Measurements from ENCODE around the gene RIMKLB. TPM values are rescaled to one million over a fixed set of nuclear protein-coding genes. Genes with fewer than 3 reads are reported as not detected.
A peak's percentile ranks its signal among the peaks of the same experiment; 100 is the strongest.
"Not testable (repeated sequence)": the region's sequence is repeated elsewhere in the genome, so short reads cannot be mapped to it uniquely, and the experiment has no call there.

RIMKLB gene
- total and polyA plus RNA-seq, 4 experiments from 2014 or later = 2.9 to 27.3 (median 13.9) TPM

- H3K27ac Mint-ChIP-seq = no peak overlapping the region
- H3K4me3 Mint-ChIP-seq = no peak overlapping the region
- Histone ChIP-seq H3K9me3 (ENCODE audit: control insufficient read depth in 1 of 2, low read length in 2 of 2) (no peaks in the 10 kb centered on the region), H3K27ac (ENCODE audit: low read depth, low read length) (no peak overlapping the region), H3K4me1 (ENCODE audit: insufficient read depth, low read length) (no peaks in the 10 kb centered on the region), H3K27me3 (ENCODE audit: insufficient read depth, low read length) (no peaks in the 10 kb centered on the region), H3K36me3 (ENCODE audit: insufficient read depth, low read length) (no peaks in the 10 kb centered on the region), H3K4me3 (ENCODE audit: low read length in 2 of 2) (no peak overlapping the region)
- peaks cover 0 to 1% (median 0%) of the 10 kb centered on the region in 4 donors for H3K4me1 Mint-ChIP-seq
- CTCF ChIA-PET (ENCODE audit: partially characterized antibody) = no interaction called here
- H3K27me3 Mint-ChIP-seq = no peaks in the 10 kb centered on the region
- POLR2A ChIA-PET (ENCODE audit: partially characterized antibody) = no interaction called here
- intact Hi-C loops (cut with micrococcal nuclease) = no loop called here
- no peaks in the 10 kb centered on the region for H3K9me3 Mint-ChIP-seq
- peaks cover 6 to 8% of the 10 kb centered on the region in 2 donors for H3K36me3 Mint-ChIP-seq
- DNase-seq = no peak
Measured at GRCh38 chr12:8780389-8780788, 82.6 kb downstream of the RIMKLB start.

- H3K4me3 Mint-ChIP-seq = no peak overlapping the region
- Histone ChIP-seq H3K4me1 (ENCODE audit: insufficient read depth, low read length) (no peaks in the 10 kb centered on the region), H3K4me3 (ENCODE audit: low read length in 2 of 2) (no peak overlapping the region), H3K9me3 (ENCODE audit: control insufficient read depth in 1 of 2, low read length in 2 of 2) (no peaks in the 10 kb centered on the region), H3K27ac (ENCODE audit: low read depth, low read length) (no peak overlapping the region), H3K36me3 (ENCODE audit: insufficient read depth, low read length) (no peaks in the 10 kb centered on the region), H3K27me3 (ENCODE audit: insufficient read depth, low read length) (no peaks in the 10 kb centered on the region)
- peaks cover 6 to 8% of the 10 kb centered on the region in 2 donors for H3K36me3 Mint-ChIP-seq
- no peaks in the 10 kb centered on the region for H3K27me3 Mint-ChIP-seq
- intact Hi-C loops (cut with micrococcal nuclease) = no loop called here
- H3K27ac Mint-ChIP-seq = peak overlapping the region in 1 of 7 donors; percentile 3
- H3K9me3 Mint-ChIP-seq = no peaks in the 10 kb centered on the region
- H3K4me1 Mint-ChIP-seq = peaks cover 0 to 1% (median 0%) of the 10 kb centered on the region in 4 donors
- no peak for DNase-seq
- POLR2A ChIA-PET (ENCODE audit: partially characterized antibody) = no interaction called here
- CTCF ChIA-PET (ENCODE audit: partially characterized antibody) = interaction anchor here (0.5 kb wide), 1 partner anchor 1028 kb away, joined by 3 read pairs; no protein-coding TSS in a partner anchor
Measured at GRCh38 chr12:8781381-8782127, 83.8 kb downstream of the RIMKLB start.

- H3K27ac ChIP-seq (ENCODE audit: low read depth, low read length) = no peak overlapping the region
- no peaks in the 10 kb centered on the region for H3K27me3 ChIP-seq (ENCODE audit: insufficient read depth, low read length)
- DNase-seq = no peak
- H3K27me3 Mint-ChIP-seq = no peaks in the 10 kb centered on the region
- CTCF ChIA-PET (ENCODE audit: partially characterized antibody) = interaction anchor here (1.0 kb wide), 1 partner anchor 23 kb away, joined by 3 read pairs; no protein-coding TSS in a partner anchor
- no peaks in the 10 kb centered on the region for H3K4me1 Mint-ChIP-seq
- H3K4me1 ChIP-seq (ENCODE audit: insufficient read depth, low read length) = no peaks in the 10 kb centered on the region
- H3K36me3 ChIP-seq (ENCODE audit: insufficient read depth, low read length) = no peaks in the 10 kb centered on the region
- H3K4me3 ChIP-seq (ENCODE audit: low read length in 2 of 2) = no peak overlapping the region
- H3K27ac Mint-ChIP-seq = peak overlapping the region in 2 of 7 donors; percentile 25 to 48
- H3K9me3 Mint-ChIP-seq = no peaks in the 10 kb centered on the region
- POLR2A ChIA-PET (ENCODE audit: partially characterized antibody) = no interaction called here
- peaks cover 4 to 6% of the 10 kb centered on the region in 2 donors for H3K36me3 Mint-ChIP-seq
- no peak overlapping the region for H3K4me3 Mint-ChIP-seq
- intact Hi-C loops (cut with micrococcal nuclease) = no loop called here
- H3K9me3 ChIP-seq (ENCODE audit: control insufficient read depth in 1 of 2, low read length in 2 of 2) = no peaks in the 10 kb centered on the region
Measured at GRCh38 chr12:8784290-8784888, 86.6 kb downstream of the RIMKLB start.

- DNase-seq = no peak
- Histone ChIP-seq H3K27ac (ENCODE audit: low read depth, low read length) (no peak overlapping the region), H3K36me3 (ENCODE audit: insufficient read depth, low read length) (no peaks in the 10 kb centered on the region), H3K4me1 (ENCODE audit: insufficient read depth, low read length) (no peaks in the 10 kb centered on the region), H3K9me3 (ENCODE audit: control insufficient read depth in 1 of 2, low read length in 2 of 2) (no peaks in the 10 kb centered on the region), H3K4me3 (ENCODE audit: low read length in 2 of 2) (no peak overlapping the region), H3K27me3 (ENCODE audit: insufficient read depth, low read length) (no peaks in the 10 kb centered on the region)
- POLR2A ChIA-PET (ENCODE audit: partially characterized antibody) = no interaction called here
- peak overlapping the region in 1 of 8 donors; percentile 35 for H3K4me3 Mint-ChIP-seq
- H3K36me3 Mint-ChIP-seq = peaks cover 4 to 6% of the 10 kb centered on the region in 2 donors
- H3K27me3 Mint-ChIP-seq = no peaks in the 10 kb centered on the region
- intact Hi-C loops (cut with micrococcal nuclease) = no loop called here
- no peaks in the 10 kb centered on the region for H3K4me1 Mint-ChIP-seq
- CTCF ChIA-PET (ENCODE audit: partially characterized antibody) = no interaction called here
- no peaks in the 10 kb centered on the region for H3K9me3 Mint-ChIP-seq
- no peak overlapping the region for H3K27ac Mint-ChIP-seq
Measured at GRCh38 chr12:8785499-8785898, 87.7 kb downstream of the RIMKLB start.

- H3K36me3 ChIP-seq (ENCODE audit: insufficient read depth, low read length); H3K4me1 Mint-ChIP-seq; H3K9me3 ChIP-seq (ENCODE audit: control insufficient read depth in 1 of 2, low read length in 2 of 2); H3K27me3 ChIP-seq (ENCODE audit: insufficient read depth, low read length); intact Hi-C loops (cut with micrococcal nuclease); POLR2A ChIA-PET (ENCODE audit: partially characterized antibody); H3K4me3 Mint-ChIP-seq; H3K9me3 Mint-ChIP-seq; H3K4me3 ChIP-seq (ENCODE audit: low read length in 2 of 2); H3K27me3 Mint-ChIP-seq; CTCF ChIA-PET (ENCODE audit: partially characterized antibody); H3K27ac Mint-ChIP-seq; DNase-seq; H3K4me1 ChIP-seq (ENCODE audit: insufficient read depth, low read length); H3K27ac ChIP-seq (ENCODE audit: low read depth, low read length); H3K36me3 Mint-ChIP-seq: not testable (repeated sequence)
Measured at GRCh38 chr12:8787206-8787605, 89.4 kb downstream of the RIMKLB start.

- H3K27ac ChIP-seq (ENCODE audit: low read depth, low read length); H3K9me3 Mint-ChIP-seq; H3K9me3 ChIP-seq (ENCODE audit: control insufficient read depth in 1 of 2, low read length in 2 of 2); intact Hi-C loops (cut with micrococcal nuclease); H3K27me3 ChIP-seq (ENCODE audit: insufficient read depth, low read length); POLR2A ChIA-PET (ENCODE audit: partially characterized antibody); H3K27me3 Mint-ChIP-seq; H3K36me3 ChIP-seq (ENCODE audit: insufficient read depth, low read length); CTCF ChIA-PET (ENCODE audit: partially characterized antibody); H3K4me1 Mint-ChIP-seq; H3K4me3 ChIP-seq (ENCODE audit: low read length in 2 of 2); DNase-seq; H3K4me1 ChIP-seq (ENCODE audit: insufficient read depth, low read length); H3K36me3 Mint-ChIP-seq: not testable (repeated sequence)
- Mint-ChIP-seq H3K27ac (peak overlapping the region in 2 of 7 donors; percentile 11 to 50), H3K4me3 (peak overlapping the region; percentile 56 to 86 (median 74))
Measured at GRCh38 chr12:8788706-8789105, 90.9 kb downstream of the RIMKLB start.

- Mint-ChIP-seq H3K27ac (peak overlapping the region in 1 of 7 donors; percentile 14), H3K4me3 (peak overlapping the region in 3 of 8 donors; percentile 69 to 86 (median 81))
- H3K4me3 ChIP-seq (ENCODE audit: low read length in 2 of 2); H3K4me1 ChIP-seq (ENCODE audit: insufficient read depth, low read length); POLR2A ChIA-PET (ENCODE audit: partially characterized antibody); H3K27ac ChIP-seq (ENCODE audit: low read depth, low read length); CTCF ChIA-PET (ENCODE audit: partially characterized antibody); H3K4me1 Mint-ChIP-seq; H3K27me3 Mint-ChIP-seq; DNase-seq; H3K36me3 ChIP-seq (ENCODE audit: insufficient read depth, low read length); H3K9me3 Mint-ChIP-seq; H3K27me3 ChIP-seq (ENCODE audit: insufficient read depth, low read length); H3K9me3 ChIP-seq (ENCODE audit: control insufficient read depth in 1 of 2, low read length in 2 of 2); H3K36me3 Mint-ChIP-seq; intact Hi-C loops (cut with micrococcal nuclease): not testable (repeated sequence)
Measured at GRCh38 chr12:8789341-8790013, 91.7 kb downstream of the RIMKLB start.

All from CD4-positive, alpha-beta memory T cell (primary cell).